HG02938 (cell line): ENCODE data around the gene CRYBG1.
A peak's percentile ranks its signal among the peaks of the same experiment; 100 is the strongest.

ENCODE experiments used
- ATAC-seq: cut with Tn5 transposase; IDR thresholded peaks from one replicate; pipeline ENCODE4 v1.9.1; 2021; ENCODE audit warnings: mild to moderate bottlenecking, moderate library complexity; ENCODE audit not compliant: unreplicated experiment

Gene CRYBG1

DNA sequence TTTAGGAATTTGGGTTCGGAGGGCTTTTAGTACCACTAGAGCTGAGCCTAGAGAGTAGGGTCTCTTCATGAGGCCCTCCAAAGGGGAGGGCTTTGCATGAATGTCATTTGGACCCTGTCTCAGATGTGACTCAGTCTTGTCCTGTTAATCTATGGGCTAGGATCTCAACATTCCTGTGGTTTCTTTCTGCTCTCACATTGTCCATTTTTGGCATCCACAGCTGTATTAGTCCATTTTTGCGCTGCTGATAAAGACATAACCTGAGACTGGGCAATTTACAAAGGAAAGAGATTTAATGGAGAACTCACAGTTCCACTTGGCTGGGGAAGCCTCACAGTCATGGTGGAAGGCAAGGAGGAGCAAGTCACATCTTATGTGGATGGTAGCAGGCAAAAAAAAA is 61.0 kb downstream of the CRYBG1 start:
- no peak for ATAC-seq

- no peak for ATAC-seq
Measured at GRCh38 chr6:106422534-106422933, 62.0 kb downstream of the CRYBG1 start.

DNA sequence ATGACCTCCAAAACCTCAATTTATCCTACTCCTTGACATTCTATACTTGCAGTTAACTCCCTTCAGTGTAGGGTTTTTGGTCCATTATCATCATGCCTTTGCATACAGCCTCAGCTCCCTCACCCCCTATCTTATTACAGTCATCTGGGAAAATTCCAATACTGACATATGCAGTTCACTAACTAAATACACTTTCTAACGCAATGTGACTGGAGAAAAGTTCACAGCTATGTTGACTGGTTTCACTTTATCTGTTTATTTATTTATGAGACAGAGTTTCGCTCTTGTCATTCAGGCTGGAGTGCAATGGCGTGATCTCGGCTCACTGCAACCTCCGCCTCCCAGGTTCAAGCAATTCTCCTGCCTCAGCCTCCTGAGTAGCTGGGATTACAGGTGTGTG is 64.9 kb downstream of the CRYBG1 start:
- no peak for ATAC-seq

DNA sequence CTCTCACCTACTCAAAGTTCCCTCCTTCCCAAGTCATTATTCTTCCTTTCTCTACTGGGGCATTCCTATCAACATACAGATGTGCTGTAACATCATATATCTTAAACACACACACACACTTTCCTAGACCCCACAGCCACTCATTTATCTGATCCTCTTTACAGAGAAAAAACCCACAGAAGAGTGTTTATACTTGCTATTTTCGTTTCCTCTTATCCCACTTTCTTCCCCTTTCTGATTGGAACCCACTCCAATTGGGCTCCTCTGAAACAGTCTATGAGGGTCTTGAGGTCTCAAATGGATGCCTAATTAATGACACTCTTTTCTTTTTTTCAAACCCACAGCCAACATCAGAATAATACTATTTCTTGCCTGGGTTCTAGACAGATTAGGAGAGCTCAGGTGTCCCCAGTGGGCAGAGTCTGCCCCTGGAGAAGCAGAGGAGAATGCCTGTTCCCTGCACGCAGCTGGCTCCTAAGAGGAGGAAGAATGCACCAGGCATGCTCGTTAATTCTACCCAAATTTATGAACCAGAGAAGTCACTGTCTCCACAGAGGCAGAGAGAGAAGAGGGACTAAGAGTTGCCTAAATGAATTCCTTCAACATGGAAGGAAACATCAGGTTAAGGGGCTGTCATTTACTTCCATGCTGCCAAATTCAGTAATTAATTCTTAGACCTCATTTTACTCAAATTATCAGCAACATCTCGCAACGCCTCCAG is 65.9 kb downstream of the CRYBG1 start:
- ATAC-seq: no peak

GRCh38 chr6:106430466-106430865 is 69.9 kb downstream of the CRYBG1 start:
- ATAC-seq: no peak

DNA sequence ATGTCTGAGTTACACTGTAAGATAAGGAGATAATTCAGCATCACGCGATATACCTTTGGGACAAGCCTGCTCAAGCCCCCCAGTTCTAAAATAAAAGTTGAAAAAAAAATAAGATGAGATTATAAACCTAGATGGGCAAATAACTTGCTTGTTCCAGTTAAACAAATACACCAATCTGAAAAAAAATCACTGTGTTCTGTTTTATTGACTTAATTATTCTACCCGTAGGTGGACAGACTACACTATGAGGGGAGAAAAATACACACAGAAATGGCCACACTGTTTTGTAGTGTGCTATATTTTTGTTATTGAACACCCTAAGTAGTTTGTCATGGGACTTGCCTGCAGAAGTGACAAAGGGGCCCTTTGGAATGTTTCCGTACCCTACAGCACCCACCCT is 70.9 kb downstream of the CRYBG1 start:
- ATAC-seq: no peak

DNA sequence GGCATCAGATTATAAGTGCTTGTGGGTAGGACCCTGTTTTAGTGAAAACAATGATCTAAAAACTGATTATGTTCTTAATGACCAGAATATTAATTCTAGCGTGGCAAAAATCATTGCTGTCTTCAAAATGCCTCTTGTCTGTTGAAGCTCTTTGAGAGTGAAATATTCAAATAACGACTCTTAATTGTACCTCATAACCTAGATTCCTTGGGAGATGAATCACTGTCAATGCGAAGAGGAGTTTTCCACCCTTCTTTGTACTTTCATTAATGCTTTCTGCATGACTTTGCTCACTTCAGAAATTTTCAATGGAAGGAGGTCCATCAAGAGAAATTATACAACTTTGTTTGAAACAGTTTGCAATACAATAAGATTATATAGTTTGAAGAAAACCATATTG is 71.5 kb downstream of the CRYBG1 start:
- no peak for ATAC-seq

GRCh38 chr6:106434530-106434929 is 74.0 kb downstream of the CRYBG1 start:
- no peak for ATAC-seq

DNA sequence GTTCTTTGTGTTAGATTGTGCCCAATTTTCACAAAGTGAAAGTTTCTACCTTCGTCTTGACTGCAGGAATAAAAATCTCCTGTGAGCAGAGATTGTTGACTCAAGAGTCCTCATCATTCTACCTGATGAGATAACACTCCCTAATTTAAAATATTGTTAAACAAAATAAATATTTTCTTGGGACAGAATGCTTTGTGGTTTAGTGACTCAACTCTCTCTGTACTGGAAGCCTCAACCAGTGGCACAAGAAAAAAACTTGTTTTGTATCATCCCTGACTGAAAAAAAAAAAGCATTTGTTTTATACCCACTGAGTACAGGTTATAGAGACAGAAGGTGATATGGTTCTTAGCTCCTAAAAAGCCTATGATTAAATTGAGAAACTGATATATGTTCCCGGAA is 78.9 kb downstream of the CRYBG1 start:
- ATAC-seq: no peak

DNA sequence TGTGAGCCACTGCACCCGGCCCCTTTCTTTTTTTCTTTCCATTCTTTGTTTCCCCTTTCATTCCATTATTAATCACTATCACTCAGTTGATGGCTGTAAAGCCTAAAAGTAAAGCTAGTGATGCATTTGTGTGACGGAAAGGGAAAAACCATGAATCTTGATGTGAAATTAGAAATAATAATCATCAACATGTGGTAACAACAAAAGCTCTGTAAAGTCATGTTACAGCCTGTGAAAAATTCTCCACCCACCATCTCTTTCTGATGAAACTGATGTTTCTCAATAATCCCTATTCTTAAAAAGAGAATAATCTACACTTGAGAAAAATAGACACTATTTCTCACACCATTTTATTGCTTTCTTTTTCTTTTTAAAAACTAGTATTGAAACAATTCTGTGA is 80.0 kb downstream of the CRYBG1 start:
- ATAC-seq: no peak

DNA sequence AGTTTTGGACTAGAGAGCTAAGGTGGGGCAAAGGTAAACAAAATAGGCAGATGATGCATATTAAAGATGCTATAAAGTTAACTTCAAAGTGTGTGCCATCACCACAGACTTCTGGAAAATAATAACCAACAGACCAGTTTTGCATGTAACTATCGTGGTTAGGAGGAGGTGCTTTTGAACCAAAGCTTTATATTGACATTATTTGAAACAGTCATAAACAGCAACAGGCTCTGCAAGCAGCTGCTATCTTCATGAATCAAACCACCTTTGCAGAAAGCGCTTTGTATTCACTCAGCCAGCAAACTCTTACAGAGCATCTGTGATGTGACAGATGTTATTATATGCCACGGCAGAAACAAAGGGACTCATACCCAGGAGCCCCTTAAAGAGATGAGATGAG is 81.9 kb downstream of the CRYBG1 start:
- ATAC-seq: no peak

DNA sequence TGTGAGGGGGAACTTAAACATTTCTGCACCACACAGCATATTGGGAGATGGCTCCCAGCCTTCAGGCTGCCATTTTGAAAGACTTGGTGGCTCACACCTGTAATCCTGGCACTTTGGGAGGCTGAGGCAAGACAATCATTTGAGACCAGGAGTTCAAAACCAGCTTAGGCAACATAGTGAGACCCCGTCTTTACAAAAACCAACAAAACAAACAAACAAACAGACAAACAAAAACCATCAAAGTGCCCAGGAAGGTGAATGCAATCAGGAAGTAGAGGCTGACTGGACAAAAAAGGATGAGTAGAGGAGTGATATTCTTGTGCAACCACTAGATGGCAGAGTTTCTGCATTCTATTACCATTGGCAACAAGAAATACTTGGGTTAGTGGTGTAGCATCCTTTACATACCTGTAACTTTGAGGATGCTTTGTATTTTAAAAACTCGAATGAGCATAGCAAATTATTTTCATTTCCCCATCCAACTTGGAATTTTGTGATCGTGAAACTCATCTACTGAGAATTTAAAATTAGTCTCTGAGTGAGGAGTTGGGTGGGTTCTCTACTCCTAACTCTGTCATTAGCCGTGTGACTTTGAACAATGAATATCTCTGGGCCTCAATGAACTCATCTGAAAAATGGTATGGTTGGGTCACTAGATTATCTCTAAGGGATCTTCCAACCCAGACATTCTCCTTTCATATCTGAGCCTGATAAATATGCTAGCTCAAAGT is 84.4 kb downstream of the CRYBG1 start:
- ATAC-seq: peak; percentile 54

DNA sequence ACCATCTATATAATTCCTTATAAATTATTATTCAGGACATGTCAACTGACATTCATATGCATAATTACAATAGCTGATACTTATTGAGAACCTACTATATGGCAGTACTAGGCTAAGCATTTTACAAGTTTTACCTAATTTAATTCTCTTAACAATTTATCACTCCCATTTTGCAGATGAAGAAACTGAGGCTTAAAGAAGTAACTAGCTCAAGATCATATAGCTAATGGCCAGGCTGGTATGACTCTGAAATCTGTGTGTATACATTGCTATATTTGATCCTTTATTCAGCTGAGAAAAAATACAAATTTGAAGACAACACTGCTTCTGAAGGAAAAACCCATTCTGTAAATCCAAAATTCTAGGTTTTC is 85.0 kb downstream of the CRYBG1 start:
- ATAC-seq: no peak

GRCh38 chr6:106446287-106446885 is 85.9 kb downstream of the CRYBG1 start:
- ATAC-seq: no peak

DNA sequence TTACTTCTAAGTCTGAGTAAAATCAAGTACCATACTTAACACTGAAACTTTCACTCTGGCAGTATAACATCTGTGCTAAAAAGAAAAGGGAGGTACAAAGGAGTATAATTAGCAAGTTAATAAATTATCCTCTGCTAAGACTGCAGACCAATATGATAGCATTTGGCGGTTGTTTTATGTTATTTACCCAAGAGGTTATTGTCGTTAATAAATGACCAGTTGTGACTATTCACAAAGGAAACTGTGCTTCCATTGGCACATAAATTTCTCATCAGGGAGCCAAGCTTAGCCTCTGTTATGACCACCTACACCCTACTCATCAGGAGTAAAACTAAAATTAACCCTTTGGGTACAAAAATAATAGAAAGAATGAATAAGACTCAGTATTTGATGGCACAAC is 86.5 kb downstream of the CRYBG1 start:
- ATAC-seq: no peak

DNA sequence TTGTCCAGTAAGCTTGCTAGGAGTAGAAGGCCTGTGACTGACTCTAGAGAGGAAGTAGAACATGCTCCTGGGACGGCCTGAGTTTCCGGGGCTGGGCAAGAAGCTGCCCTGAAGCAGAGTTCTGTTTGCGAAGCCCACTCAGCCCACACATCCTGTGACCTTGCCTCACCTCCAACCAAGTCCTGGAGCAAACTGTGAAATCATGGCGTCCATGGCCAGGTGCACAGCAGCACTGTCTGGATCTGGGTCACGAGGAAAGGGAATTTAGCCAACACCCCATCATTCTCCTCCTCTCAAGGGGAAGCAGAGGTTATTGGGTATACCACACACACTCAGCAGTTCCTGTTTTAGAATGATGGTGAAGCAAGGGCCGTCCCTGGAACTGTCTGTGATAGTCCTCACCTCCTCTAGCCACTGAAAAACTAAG is 87.5 kb downstream of the CRYBG1 start:
- ATAC-seq: no peak

DNA sequence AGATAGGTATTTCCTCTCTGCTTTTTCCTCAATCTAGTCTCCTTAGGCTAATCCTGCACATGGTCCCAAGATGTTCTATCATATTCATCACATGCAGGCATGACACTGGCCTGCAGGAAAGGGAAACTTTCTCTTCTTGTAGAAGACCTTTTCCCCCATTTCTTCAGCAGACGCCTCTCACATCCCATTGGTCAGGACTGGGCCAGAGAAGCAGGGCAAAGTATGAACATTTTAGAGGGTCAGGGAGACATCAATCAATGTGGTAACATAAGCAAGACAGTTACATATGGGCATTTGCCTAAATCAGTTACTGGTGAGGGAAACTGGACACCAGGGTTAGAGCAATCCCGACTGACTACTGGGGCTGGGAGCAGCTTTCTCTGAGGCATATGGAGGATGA is 90.1 kb downstream of the CRYBG1 start:
- ATAC-seq: no peak

GRCh38 chr6:106451439-106451838 is 90.9 kb downstream of the CRYBG1 start:
- no peak for ATAC-seq

DNA sequence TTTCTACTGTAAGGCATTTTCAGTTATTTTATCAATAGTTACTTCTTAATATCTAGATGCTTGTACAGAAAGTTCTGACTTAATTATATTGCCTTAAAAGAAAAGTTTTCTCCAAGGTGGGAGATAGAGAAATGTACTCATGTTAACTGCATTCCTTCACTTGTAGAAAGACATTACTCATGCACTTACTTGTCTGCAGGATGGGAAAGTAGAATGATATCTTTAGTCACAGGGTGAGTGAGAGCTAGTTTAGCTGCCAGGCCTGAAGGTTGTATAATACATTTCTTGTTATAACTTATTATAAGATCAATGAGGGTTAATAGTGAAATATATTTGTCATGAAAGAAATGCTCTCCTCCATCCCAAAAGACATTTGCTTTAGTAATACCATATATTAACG is 92.1 kb downstream of the CRYBG1 start:
- no peak for ATAC-seq

DNA sequence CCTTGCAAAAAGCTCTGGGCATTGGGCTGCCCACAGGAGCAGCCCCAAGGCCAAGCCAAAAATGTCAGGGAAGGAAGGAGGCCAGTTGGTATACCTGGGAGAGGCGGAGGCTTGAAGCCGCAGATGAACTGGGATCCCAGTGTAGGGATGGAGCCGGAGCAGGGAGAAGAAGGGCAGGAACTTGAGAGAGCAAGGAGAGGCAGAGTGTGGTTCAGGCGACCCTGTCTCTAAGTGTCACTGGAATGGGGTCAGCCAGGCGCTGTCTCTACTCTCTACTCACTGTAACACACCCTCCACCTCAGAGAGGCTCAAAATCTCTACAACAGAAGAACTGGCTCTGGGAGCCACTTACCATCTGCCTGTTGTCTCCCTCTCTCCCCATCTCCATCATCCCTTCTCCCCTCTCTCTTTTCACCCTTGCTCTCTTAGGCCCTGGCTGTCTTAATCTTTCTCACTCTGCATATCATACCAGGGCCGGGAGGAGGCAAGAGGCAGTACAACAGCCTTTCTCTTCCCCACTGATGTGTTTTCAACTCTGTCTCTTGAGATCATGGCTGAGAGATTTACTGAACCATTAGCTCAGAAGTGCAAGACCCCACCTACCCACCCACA is 93.3 kb downstream of the CRYBG1 start:
- ATAC-seq: no peak

DNA sequence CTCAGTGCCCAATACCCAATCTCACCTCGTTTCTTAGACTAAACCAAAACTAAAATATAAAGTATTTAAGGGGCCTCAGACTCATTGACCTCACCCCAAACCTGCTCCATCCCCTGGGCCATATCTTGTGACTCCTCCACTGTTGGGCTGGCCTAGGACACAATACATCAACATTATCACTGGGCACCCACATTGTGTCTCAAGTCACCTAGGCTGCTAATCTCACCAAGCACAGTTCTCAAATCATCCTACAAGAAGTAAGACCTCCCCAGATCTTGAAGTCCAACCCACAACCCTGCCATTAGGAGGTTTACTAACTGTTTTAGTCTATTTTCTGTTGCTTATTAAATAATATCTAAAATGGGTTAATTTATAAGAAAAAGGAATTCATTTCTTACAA is 96.2 kb downstream of the CRYBG1 start:
- ATAC-seq: no peak
